ENCODE data around the gene FSIP2. TPM values are rescaled to one million over a fixed set of nuclear protein-coding genes. Genes with fewer than 3 reads are reported as not detected.
"Not testable (repeated sequence)": the region's sequence is repeated elsewhere in the genome, so short reads cannot be mapped to it uniquely, and the experiment has no call there.

Gene FSIP2
- total RNA-seq, 1 donor from 2014 or later: 0.27 TPM

DNA sequence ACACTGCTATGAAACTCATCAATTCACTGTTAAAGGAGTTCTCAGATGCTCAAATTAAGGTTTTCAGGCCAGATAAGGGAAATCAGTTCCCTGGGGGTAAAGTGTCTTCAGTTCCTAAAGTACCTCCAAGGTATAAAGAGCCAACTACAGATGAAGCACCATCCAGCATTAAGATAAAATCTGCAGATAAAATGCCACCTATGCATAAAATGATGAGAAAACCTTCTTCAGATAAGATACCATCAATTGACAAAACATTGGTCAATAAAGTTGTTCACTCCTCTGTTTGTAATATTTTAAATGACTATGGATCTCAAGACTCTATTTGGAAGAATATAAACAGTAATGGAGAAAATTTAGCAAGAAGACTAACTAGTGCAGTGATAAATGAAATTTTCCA lies 68.2 kb downstream of the FSIP2 start:
- intact Hi-C loops (cut with micrococcal nuclease): no loop called here

- intact Hi-C loops (cut with micrococcal nuclease): no loop called here
Measured at GRCh38 chr2:185807351-185807750, 68.7 kb downstream of the FSIP2 start.

DNA sequence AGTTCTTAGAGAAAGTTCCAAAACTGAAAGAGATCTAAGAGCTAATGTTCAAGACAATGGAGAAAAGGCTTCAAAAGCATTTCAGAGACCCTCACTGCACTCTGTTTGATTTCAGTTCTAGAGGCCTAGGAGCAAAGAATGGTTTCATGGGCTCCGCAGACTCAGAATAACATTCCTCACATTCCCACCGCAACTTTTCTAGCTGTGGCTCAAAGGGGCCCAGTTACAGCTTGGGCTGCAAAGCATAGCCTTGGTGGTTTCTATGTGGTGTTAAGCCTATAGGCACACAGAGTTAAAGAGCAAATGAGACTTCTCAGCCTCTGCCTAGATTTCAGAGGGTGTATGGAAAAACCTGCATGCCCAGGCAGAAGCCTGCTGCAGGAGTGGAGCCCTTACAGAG lies 73.0 kb downstream of the FSIP2 start:
- intact Hi-C loops (cut with micrococcal nuclease): no loop called here

GRCh38 chr2:185813707-185814106 lies 75.1 kb downstream of the FSIP2 start:
- intact Hi-C loops (cut with micrococcal nuclease): no loop called here

GRCh38 chr2:185817991-185818390 lies 79.4 kb downstream of the FSIP2 start:
- intact Hi-C loops (cut with micrococcal nuclease): no loop called here

GRCh38 chr2:185821467-185821866 lies 82.9 kb downstream of the FSIP2 start:
- intact Hi-C loops (cut with micrococcal nuclease): no loop called here

- intact Hi-C loops (cut with micrococcal nuclease): no loop called here
Measured at GRCh38 chr2:185823773-185824172, 85.2 kb downstream of the FSIP2 start.

- intact Hi-C loops (cut with micrococcal nuclease): no loop called here
Measured at GRCh38 chr2:185825557-185825956, 87.0 kb downstream of the FSIP2 start.

GRCh38 chr2:185828326-185828725 lies 89.7 kb downstream of the FSIP2 start:
- intact Hi-C loops (cut with micrococcal nuclease): no loop called here

DNA sequence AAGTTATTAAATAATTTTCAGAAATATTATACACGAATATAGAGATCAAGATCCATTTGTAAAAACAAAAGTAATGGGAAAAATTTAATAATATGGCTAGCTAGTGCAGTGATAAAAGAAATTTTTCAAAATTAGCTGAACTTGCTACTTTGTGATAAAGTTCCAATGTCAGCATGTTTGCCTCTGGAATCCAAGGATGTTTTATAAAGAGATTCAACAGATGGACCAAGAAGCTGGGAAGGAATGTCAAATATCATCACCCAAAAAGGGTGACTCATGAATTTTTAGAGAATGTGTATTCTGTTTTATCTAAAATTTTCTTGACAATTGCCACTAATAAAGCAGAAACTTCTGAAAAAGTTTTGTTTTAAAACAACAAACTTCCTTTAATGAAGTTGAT lies 95.3 kb downstream of the FSIP2 start:
- intact Hi-C loops (cut with micrococcal nuclease): no loop called here

DNA sequence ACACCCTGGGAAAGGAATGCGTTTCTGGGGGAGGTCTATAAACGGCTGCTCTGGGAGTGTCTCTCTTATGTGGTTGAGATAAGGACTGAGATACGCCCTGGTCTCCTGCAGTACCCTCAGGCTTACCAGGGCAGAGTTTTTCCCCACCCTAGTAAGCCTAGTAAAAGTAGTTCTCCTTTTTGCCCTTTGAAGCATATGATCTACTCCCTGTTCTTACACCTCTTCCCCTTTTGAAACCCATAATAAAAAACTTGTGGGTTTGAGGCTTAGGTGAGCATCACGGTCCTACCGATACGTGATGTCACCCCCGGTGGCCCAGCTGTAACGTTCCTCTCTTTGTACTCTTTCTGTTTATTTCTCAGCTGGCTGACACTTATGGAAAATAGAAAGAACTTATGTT lies 97.4 kb downstream of the FSIP2 start:
- intact Hi-C loops (cut with micrococcal nuclease): no loop called here

DNA sequence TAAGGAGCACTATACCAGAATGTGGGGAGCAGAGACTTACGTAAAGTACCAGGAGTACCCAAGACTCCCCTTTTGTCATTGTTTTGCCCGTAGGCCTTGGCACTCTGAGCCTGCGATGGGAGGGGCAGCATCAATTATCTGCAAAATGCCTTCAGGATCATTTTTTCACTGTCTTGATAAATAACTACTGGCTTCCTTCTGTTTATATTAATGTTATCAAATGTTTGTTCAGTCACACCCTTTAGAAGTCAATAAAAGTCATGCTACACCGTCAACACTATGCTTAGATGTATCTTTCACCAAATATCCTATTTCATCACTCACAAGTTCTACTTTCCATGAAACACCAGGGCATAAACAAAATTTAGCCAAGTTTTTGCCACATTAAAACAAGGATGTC lies 116.3 kb downstream of the FSIP2 start:
- intact Hi-C loops (cut with micrococcal nuclease): no loop called here

- intact Hi-C loops (cut with micrococcal nuclease): no loop called here
Measured at GRCh38 chr2:185857691-185858090, 119.1 kb downstream of the FSIP2 start.

GRCh38 chr2:185859506-185859905 lies 120.9 kb downstream of the FSIP2 start:
- intact Hi-C loops (cut with micrococcal nuclease): no loop called here

- intact Hi-C loops (cut with micrococcal nuclease): no loop called here
Measured at GRCh38 chr2:185860321-185860720, 121.7 kb downstream of the FSIP2 start.

GRCh38 chr2:185862657-185863398 lies 124.2 kb downstream of the FSIP2 start:
- intact Hi-C loops (cut with micrococcal nuclease): no loop called here

GRCh38 chr2:185864468-185865260 lies 126.1 kb downstream of the FSIP2 start:
- intact Hi-C loops (cut with micrococcal nuclease): not testable (repeated sequence)

DNA sequence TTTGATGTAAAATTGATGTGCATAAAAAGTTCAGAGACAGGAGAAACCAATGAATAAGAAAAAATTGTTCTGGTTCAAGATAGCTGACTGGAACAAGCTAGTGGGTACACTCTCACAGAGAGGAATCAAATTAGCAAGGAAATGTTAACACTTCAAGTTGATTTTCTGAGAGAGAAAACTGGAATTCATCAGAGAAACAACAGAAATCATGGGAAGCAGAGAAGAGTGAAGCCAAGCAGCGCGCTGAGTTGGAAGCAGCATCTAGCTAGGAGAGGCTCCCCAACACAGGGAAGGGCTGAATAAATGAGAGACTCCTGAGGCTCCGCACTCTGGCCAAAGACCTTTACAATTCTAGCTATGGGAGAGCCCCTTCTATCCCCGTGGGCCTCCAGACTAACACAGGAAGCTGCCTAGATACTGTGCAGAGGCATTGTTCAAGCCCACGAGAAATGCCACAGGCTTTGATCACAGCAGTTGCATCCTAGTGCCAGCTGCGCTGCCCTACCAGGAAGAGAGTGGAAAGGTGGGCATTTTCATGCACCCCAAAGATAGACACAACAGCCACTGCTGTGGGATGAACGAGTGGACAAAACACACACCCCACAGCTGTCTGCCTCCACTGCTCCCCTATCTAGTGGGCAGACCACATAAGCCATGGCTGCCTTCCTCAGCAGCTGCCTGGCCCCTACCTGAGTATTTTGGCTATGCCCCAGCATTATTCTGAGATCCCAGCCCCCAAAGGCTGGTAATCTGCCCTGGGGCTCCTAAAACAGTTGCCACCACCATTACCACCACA lies 136.7 kb downstream of the FSIP2 start:
- intact Hi-C loops (cut with micrococcal nuclease): no loop called here

GRCh38 chr2:185876234-185876633 lies 137.6 kb downstream of the FSIP2 start:
- intact Hi-C loops (cut with micrococcal nuclease): no loop called here

GRCh38 chr2:185880396-185880795 lies 141.8 kb downstream of the FSIP2 start:
- intact Hi-C loops (cut with micrococcal nuclease): no loop called here
